Measurements from ENCODE around the gene TSPEAR.

GRCh38 chr21:44540741-44541288 lies 170.6 kb downstream of the TSPEAR start:
- no peak for TF ChIP-seq CTCF (IDR thresholded peaks at IDR 0.05; ENCODE audit: low read depth, low read length)
- no peak for TF ChIP-seq POLR2A (IDR thresholded peaks at IDR 0.05; ENCODE audit: extremely low read depth, insufficient read length)
- TF ChIP-seq MAX (IDR thresholded peaks at IDR 0.05; ENCODE audit: low read depth, low read length): no peak

Measured in NB4 (cell line).